Measurements from ENCODE around the gene NYNRIN.

DNA sequence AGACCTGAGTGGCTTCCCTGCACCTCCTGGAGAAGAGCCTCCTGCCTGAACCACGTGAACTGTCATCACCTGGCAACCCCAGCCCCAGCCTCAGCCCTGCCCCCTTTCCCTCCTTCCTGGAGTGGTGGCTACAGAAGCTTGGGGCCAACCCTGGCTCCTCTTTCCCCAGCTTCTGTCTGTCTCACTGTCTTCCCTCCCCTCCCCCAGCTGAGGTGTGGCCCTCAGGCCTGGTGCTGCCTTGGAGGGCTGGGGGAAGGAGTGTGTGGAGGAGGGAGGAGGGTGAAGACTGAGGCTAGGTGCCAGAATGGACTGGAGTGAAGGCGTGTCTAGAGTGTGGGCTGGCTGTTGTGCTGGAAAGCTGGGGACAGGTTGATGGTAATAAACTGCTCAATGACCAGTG is 21.1 kb upstream of the NYNRIN start:
- no peak for TF ChIP-seq CTCF (IDR thresholded peaks at IDR 0.05; ENCODE audit: poor library complexity, severe bottlenecking)
- no peak for TF ChIP-seq RAD21 (conservative IDR thresholded peaks at IDR 0.05)
- no peak for TF ChIP-seq POLR2AphosphoS5 (IDR thresholded peaks at IDR 0.05)

Data from neural cell (in vitro differentiated cells).